Cardiac septum (tissue), 1 donor: ENCODE data around the gene PRR29. TPM values are rescaled to one million over a fixed set of nuclear protein-coding genes. Genes with fewer than 3 reads are reported as not detected.
A peak's percentile ranks its signal among the peaks of the same experiment; 100 is the strongest.
"Not testable (repeated sequence)": the region's sequence is repeated elsewhere in the genome, so short reads cannot be mapped to it uniquely, and the experiment has no call there.

Experiments used
- DNase-seq: peaks from one replicate; pipeline ENCODE4 v3.0.0-alpha.2; 2020; ENCODE audit warnings: low spot score
- intact Hi-C: fragments of 100-400 bp; cut with DNase I; formaldehyde crosslinking; loops from one replicate; pipeline ENCODE4 v1.14.0; 2022
- total RNA-seq: library from RNA; stranded (reverse); fragmentation: NEBNext Ultra II Directional; extraction: Animal tissue kit (Norgen Biotek cat#: 25700); gene quantifications from one replicate; pipeline ENCODE4 v1.2.1, GENCODE V29; 2021
- donor health status: DM: no; HTN: no; CAD: no.

Gene PRR29
- total RNA-seq, 1 donor from 2014 or later, result 0.51 TPM

- intact Hi-C loops, DNase-seq: not testable (repeated sequence)
These were observed 9.1 kb downstream of the PRR29 start for GRCh38 chr17:64007089-64007837.

GRCh38 chr17:64007838-64008282, 9.7 kb downstream of the PRR29 start:
- no peak for DNase-seq
- intact Hi-C loops, result no loop called here

GRCh38 chr17:64008346-64008745, 10.2 kb downstream of the PRR29 start:
- intact Hi-C loops, result no loop called here
- DNase-seq, result no peak

- no peak for DNase-seq
- intact Hi-C loops, result no loop called here
These were observed 10.7 kb downstream of the PRR29 start for GRCh38 chr17:64008830-64009229.

GRCh38 chr17:64009571-64010402, 11.6 kb downstream of the PRR29 start:
- intact Hi-C loops, result no loop called here
- no peak for DNase-seq

GRCh38 chr17:64015447-64015846, 17.3 kb downstream of the PRR29 start:
- intact Hi-C loops, result no loop called here

GRCh38 chr17:64016231-64016784, 18.2 kb downstream of the PRR29 start:
- intact Hi-C loops, result no loop called here
- no peak for DNase-seq

More at GRCh38 chr17:64015447-64015846, 17.3 kb downstream of the PRR29 start:
- no peak for DNase-seq

GRCh38 chr17:64016974-64017373, 18.8 kb downstream of the PRR29 start:
- no peak for DNase-seq
- intact Hi-C loops, result no loop called here

- intact Hi-C loops, result no loop called here
- no peak for DNase-seq
These were observed 19.3 kb downstream of the PRR29 start for GRCh38 chr17:64017381-64017980.

GRCh38 chr17:64019551-64019961, 21.4 kb downstream of the PRR29 start:
- intact Hi-C loops, result not testable (repeated sequence)

GRCh38 chr17:64020056-64020766, 22.1 kb downstream of the PRR29 start, which contains the start of gene ICAM2:
Gene ICAM2 (minus strand): TSS chr17:64020633. CDS start chr17:64006691, 13,942 bp downstream.
- no peak for DNase-seq
- intact Hi-C loops, result no loop called here

More at GRCh38 chr17:64019551-64019961, 21.4 kb downstream of the PRR29 start:
- not testable (repeated sequence) for DNase-seq

GRCh38 chr17:64022611-64023063, 24.5 kb downstream of the PRR29 start:
- DNase-seq, result no peak
- intact Hi-C loops, result no loop called here

- intact Hi-C loops, result loop anchor here (2.0 kb wide), 1 partner anchor 105 kb away; the partner anchor contains the start of gene GH1
- no peak for DNase-seq
These were observed 26.1 kb downstream of the PRR29 start for GRCh38 chr17:64024215-64024654.

- intact Hi-C loops, result loop anchor here (2.0 kb wide), 1 partner anchor 106 kb away; the partner anchor contains the start of gene GH1
These were observed 26.9 kb downstream of the PRR29 start for GRCh38 chr17:64024781-64025731.

GRCh38 chr17:64025732-64026294, 27.7 kb downstream of the PRR29 start:
- intact Hi-C loops, result loop anchor here (2.0 kb wide), 1 partner anchor 107 kb away; the partner anchor contains the start of gene GH1

More at GRCh38 chr17:64024781-64025731, 26.9 kb downstream of the PRR29 start:
- DNase-seq, result no peak

GRCh38 chr17:64028874-64029464, 30.8 kb downstream of the PRR29 start:
- intact Hi-C loops, result loop anchor here (1.0 to 2.0 kb wide), 2 partner anchors 104 to 254 kb away; no protein-coding TSS in a partner anchor
- no peak for DNase-seq

More at GRCh38 chr17:64025732-64026294, 27.7 kb downstream of the PRR29 start:
- DNase-seq, result peak; percentile 86

GRCh38 chr17:64032081-64032480, 33.9 kb downstream of the PRR29 start:
- no peak for DNase-seq
- intact Hi-C loops, result no loop called here
